D721Med (cell line): Measurements from ENCODE around the gene PAM16.

Experiments
- DNase-seq: peaks from one replicate; pipeline ENCODE4 v3.0.0; 2011; ENCODE audit warnings: low spot score; ENCODE audit not compliant: insufficient read length
- FAIRE-seq: peaks from 2 replicates; lab custom pipeline; 2011; peaks lifted over from hg19 to GRCh38; lab: Jason Lieb, UNC
- CTCF ChIP-seq: IDR thresholded peaks from 2 replicates; pipeline ENCODE4 v1.5.1; 2012; ENCODE audit warnings: mild to moderate bottlenecking, control low read depth; ENCODE audit not compliant: insufficient read depth; ENCODE audit errors: missing control alignments

The PAM16 gene

DNA sequence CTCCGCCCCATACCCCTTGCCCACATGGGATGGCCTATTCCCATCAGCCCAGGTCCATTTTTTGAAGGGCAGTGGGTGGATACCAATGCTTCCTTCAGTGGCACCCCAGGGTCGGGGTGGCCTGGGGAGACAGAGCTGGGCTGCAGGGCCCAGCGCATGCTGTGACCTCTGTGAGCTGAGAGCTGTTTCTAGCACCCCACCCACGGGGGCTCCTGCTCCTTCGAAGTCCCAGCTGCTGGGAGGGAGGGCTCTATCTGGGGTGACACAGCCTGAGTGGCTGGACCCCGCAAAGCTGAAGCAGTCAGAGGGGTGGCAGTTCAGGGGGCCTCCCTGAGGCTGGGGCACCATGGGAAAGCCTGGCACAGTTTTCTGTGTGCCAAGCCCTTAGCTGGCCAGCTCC is 10.7 kb downstream of the PAM16 start:
- FAIRE-seq (no peak), DNase-seq (no peak)
- TF ChIP-seq CTCF = no peak

GRCh38 chr16:4339909-4340308 is 11.2 kb downstream of the PAM16 start:
- DNase-seq (no peak), FAIRE-seq (no peak)
- TF ChIP-seq CTCF = no peak

DNA sequence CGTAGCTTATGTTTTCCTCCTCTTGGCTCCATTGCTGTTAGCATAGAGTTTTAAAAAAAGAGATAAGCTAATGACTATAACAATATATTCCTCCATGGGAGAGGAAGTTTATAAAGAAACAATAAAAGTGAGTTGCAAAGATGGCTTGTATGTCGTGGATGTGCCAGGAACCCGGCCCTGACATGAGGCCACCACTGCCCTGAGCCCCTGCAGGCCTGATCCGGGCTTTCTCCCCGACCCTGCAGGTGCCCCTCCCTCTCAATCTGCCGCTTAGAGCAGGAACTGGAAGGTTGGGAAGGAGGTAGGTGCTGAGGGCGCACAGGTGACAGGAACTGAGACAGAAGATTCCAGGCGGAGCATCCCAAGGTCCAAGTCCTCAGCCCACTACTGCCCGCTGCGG is 11.7 kb downstream of the PAM16 start:
- no peak for TF ChIP-seq CTCF
- no peak for DNase-seq
- no peak for FAIRE-seq

DNA sequence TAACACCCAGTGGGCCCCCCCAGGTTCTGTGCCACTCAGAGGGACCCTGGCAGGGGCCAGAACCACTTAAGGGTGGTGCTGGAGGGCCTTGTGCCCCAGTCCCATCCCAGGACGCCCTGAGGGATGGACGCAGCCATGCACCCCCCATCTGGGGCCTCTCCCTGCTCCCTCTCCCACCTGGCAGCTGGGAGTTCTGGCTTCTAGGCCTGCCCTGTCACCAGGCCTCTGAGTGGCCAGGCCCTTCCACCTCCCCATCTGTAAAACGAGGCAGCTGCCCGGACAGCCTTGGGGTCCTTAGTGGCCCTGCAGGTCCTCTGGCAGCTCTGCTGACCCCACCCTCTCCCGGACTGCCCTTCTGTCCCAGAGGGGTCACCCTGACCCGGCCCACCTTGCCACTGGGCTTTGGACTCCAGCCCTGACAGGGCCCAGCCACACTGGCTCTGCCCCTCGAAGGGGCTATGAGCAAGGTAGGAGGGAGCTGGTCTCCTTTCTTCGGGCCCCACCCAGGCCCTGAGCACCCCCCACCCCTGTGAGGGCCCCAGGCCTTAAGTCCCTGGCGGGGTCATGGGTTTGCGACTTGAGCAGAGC is 12.3 kb downstream of the PAM16 start:
- TF ChIP-seq CTCF = no peak
- DNase-seq (no peak), FAIRE-seq (no peak)

- TF ChIP-seq CTCF = no peak
- DNase-seq (no peak), FAIRE-seq (no peak)
Measured at GRCh38 chr16:4338125-4338582, 13.0 kb downstream of the PAM16 start.

GRCh38 chr16:4337540-4338088 is 13.5 kb downstream of the PAM16 start:
- DNase-seq (no peak), FAIRE-seq (no peak)
- no peak for TF ChIP-seq CTCF
